ENCODE measurements around the gene ATP5F1D. TPM values are rescaled to one million over a fixed set of nuclear protein-coding genes. Genes with fewer than 3 reads are reported as not detected.
A peak's percentile ranks its signal among the peaks of the same experiment; 100 is the strongest.

Gene ATP5F1D
- total RNA-seq, 1 donor from 2014 or later, result 24.8 TPM

DNA sequence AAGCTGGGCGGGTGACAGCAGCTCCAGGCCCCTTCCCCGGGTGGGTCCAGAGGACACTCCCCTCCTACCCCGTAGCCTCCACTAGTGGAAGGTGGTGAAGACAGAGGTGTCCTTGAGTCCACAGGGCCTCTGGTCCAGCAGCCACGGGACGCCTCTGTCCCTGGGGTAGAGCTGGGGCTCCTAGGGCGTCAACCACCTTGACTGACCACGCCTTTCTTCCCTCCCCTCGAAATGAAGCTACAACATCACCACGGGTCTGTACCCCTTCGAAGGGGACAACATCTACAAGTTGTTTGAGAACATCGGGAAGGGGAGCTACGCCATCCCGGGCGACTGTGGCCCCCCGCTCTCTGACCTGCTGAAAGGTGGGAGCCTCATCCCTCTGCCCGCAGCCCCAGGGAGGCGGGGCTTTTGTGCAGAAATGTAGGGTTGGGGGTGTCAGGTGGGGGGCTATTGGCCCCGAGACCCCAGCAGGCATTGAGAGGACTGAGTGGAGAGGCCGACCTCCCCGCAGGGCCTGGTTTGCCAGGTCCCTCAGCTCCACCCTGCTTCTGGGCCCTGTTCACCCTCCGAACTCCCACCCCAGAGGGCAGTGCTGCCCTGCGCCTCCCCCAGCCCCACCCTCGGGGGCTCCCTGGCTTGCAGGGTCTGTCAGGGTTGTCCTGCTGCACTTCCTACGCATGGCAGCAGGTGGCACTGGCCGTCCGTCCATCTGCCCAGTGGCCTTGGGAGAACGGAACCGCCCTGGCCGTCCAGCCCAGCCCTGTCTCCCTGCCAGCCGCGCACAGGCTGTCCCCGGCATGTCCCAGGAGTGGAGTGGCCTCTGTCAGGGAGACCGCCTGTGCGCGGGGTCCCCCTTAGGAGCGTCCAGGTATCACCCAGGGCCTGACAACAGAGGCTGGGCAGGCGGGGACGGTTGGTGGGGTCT lies 20.3 kb upstream of the ATP5F1D start:
- DNase-seq (ENCODE audit: low spot score), result no peak

DNA sequence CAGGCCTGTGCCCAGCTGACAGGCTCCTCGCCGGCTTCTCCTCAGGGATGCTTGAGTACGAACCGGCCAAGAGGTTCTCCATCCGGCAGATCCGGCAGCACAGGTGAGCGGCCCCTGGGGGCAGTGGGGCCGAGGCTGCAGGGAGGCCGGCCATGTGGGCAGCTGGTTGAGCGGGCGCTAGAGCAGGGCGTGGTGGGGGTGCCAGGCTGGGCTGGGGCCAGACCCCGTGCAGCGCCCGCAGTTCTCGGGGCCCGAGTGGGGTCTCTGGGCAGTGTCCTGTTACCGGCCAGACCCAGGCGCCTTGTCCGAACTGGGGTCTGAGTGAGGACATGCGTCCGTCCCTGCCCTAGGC lies 19.7 kb upstream of the ATP5F1D start:
- no peak for DNase-seq (ENCODE audit: low spot score)

DNA sequence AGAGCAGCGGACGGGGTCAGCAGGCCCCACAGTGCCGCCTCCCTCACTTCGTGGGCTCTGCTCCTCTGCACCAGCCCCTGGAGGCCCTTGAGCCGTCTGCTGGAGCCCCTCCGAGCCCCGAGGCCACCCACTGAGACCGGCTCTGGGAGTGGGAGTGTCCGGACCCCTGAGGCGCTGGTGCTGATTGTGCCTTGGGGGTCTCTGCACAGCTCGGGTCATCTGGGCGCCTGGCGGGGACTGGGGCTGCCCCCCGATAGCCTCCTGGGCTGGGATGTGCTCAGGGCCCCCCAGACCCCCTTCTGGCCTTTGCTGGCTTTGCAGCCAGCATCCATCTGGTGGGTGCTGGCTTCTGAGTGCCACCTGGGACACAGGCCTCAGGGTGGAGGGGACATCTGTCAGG lies 19.2 kb upstream of the ATP5F1D start:
- no peak for DNase-seq (ENCODE audit: low spot score)

DNA sequence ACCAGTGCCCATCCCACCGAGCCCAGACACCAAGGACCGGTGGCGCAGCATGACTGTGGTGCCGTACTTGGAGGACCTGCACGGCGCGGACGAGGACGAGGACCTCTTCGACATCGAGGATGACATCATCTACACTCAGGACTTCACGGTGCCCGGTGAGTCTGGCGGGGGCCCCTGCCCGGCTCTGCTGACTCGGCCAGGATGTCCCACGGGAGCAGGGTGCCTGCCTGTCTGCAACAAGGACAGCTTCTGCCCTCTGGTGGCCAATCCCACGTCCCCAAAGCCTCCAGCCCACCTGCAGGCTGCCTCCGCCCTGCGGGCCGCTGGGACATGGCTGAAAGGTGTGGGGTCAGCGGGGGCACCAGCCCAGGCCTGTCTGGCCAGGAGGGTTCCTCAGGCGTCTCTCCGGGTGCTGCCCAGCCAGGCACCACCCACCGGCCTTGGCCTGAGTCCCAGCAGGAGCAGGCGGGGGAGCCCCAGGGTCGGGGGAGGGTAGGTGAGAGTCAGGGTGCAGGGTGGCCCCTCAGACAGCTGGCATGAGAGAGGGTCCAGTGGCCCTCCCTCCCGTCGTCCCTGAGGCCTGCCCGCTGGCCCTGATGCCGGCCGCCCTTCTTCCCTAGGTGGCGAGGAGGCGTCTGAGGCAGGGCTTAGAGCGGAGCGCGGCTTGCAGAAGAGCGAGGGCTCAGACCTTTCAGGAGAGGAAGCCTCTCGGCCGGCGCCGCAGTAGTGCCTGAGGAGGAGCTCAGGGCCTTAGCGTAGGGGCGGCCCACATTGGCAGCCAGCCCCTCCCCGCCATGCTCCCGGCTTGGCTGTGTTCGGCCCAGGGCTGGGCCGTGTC lies 18.3 kb upstream of the ATP5F1D start:
- no peak for DNase-seq (ENCODE audit: low spot score)

DNA sequence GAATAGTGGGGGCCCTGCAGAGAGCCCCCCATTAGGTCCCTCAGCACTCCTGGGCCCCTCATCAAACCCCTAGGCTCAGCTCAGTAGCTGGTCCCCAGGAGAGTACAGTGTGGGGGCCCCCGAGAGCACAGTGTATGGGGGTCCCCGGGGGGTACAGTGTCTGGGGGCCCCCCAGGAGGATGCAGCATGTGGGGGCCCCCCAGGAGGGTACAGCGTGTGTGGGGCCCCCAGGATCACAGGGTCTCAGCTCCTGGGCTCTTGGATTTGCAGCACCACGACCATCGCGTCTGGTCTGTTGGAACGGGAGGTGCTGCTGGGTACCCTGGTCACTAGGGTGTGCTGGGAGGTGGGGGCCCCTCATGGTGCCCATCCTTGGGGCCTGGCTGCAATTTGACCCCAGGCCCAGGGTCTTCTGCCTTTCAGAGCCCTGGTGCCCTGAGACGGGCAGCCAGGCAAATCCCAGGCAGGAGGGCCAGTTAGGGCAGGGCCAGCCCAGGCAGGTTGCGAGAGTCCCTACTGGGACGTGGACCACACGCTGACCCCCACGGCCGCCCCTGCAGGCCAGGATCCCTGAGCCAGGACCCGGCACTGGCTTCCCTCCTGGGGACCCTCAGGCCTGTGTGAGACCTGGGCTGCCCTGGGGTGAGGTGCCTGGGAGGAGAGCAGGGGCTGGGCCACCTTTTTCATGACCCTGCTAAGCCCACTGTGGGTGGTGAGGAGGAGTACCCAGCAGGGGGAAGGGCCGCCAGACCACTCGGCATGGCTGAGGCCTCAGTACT lies 17.3 kb upstream of the ATP5F1D start:
- DNase-seq (ENCODE audit: low spot score), result no peak

DNA sequence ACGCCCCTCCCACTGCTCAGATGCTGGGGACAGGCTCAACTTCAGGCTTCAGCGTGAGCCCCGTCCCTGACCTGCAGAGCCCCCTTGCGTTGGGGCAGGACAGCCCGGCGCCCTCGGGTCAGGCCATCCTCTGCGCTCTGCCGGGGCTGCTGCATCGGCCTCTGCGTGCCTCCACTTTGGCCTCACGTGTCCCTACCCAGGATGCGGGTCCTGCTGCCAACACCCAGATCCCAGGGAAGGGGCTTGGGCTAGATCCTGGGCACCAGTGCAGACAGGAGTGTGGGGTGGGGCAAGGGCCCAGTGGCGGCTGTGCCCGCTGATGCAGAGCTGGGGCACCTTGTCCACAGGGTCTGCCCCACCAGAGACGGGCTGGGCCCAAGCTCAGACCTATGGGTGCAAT lies 16.7 kb upstream of the ATP5F1D start:
- no peak for DNase-seq (ENCODE audit: low spot score)

DNA sequence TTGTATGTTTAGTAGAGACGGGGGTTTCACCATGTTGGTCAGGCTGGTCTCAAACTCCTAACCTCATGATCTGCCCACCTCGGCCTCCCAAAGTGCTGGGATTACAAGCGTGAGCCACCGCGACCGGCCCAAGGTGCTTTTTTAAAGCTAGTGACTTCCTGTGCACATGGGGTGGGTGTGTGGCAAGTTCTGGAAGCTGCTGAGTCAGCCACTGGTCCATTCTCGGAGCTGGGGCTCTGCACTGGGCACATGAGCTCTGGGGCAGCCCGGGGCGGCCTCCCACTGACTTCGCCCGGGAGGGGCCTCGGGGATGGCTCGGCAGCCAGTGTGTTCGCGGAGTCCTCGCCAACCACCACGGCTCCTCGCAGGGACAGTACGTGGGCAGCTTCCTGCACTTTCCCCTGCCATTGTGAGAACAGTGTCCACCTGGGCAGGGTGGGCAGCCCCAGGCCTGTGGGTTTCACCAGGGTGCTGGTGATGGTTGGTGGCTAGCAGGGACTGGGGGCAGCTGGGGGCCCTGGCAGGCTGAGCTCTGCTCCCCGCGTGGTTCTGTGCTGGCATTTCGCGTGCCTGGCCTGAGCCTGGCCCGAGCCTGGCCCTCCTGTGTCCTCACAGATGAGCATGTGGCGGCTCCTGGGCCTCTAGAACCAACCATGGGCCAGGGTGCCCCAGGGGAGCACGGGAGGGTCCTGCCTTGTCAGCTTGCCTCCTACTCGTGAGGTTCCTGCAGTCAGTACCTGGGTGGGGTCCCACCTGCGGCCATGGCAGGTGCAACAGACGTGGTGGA lies 15.9 kb upstream of the ATP5F1D start:
- no peak for DNase-seq (ENCODE audit: low spot score)

DNA sequence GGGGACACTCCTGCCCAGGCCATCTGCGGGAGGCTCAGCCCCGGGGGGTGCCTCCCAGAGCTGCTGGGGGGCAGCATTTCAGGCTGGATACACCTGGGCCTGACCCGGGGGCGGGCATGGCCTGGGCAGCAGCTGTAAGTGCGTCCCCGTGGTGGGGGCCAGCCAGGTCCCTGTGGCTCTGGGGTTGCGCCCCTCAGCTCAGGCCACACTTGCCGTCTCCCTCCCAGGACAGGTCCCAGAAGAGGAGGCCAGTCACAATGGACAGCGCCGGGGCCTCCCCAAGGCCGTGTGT lies 15.4 kb upstream of the ATP5F1D start:
- DNase-seq (ENCODE audit: low spot score), result no peak

DNA sequence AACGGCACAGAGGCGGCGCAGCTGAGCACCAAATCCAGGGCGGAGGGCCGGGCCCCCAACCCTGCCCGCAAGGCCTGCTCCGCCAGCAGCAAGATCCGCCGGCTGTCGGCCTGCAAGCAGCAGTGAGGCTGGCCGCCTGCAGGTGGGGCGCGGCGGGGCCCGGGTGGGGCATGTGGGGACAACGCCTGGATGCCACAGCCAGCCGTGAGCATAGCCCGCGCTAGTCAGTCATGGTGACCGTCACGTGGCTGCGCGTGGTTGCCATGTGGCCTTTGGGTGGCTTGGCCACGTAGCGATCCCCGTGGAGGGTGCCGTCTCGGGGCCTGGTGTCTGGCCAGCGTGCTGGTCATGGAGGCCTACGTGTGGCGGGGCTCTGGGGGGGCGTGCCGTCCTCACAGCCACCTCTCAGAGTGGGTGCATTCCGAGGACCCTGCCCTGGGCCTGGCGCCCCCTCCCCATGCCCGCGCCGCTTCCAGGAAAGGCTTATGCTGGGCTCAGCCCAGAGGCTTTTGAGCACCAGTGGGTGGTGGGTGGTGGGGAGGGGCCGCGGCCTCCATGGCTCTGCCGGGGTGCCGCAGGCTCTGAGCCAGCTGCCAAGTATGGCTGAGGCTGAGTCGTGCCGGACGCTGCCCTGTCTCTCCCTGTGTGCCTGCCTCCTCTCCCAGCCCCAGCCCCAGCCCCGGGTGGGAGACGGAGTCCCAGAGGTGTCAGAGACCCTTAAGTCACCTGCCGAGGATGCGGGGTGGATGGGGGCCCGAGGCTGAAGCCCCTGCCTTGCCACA lies 14.8 kb upstream of the ATP5F1D start:
- no peak for DNase-seq (ENCODE audit: low spot score)

DNA sequence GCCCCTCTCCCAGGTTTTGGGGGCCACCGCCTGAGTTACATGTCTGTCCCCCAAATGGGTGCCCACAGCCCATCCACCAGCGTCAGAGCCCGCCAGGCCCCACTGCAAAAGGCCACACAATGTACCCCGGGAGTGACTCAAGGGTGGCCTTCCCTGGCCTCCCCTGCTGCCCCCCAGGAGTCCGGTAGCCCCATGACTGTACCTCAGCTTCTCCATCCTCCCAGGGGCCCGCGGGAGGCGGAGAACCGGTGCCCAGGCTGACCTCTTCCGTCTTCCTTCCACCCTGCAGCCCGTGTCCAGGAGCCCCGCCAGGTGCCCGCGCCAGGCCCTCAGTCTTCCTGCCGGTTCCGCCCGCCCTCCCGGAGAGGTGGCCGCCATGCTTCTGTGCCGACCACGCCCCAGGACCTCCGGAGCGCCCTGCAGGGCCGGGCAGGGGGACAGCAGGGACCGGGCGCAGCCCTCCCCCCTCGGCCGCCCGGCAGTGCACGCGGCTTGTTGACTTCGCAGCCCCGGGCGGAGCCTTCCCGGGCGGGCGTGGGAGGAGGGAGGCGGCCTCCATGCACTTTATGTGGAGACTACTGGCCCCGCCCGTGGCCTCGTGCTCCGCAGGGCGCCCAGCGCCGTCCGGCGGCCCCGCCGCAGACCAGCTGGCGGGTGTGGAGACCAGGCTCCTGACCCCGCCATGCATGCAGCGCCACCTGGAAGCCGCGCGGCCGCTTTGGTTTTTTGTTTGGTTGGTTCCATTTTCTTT lies 14.1 kb upstream of the ATP5F1D start:
- DNase-seq (ENCODE audit: low spot score), result no peak

DNA sequence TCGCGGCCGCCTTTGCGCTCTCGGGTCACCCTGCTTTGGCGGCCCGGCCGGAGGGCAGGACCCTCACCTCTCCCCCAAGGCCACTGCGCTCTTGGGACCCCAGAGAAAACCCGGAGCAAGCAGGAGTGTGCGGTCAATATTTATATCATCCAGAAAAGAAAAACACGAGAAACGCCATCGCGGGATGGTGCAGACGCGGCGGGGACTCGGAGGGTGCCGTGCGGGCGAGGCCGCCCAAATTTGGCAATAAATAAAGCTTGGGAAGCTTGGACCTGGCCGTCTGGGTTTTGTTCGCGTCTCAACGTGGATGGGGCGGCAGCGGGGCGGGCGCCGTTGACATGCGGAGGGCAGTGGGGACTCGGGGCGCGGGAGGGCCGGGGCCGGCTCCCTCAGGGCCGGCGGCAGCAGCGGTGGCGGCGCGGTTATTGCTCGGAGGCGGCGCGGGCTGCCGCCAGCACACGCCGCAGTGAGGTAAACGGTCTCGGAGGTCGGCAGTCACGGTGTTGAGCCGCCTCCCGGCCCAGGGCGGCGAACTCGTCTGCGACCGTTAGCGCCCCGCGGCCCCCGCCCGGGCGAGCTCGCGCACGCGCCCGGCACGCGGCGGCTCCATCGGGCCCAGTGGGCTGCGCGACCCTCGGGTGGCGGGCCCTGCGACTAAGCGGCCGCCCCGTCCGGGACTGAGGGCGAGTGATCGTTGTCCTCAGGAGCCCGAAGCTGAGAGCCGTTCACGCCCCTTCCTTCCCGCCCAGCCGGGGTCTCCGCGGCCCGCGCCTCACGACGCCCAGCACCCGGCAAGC lies 13.2 kb upstream of the ATP5F1D start:
- no peak for DNase-seq (ENCODE audit: low spot score)

DNA sequence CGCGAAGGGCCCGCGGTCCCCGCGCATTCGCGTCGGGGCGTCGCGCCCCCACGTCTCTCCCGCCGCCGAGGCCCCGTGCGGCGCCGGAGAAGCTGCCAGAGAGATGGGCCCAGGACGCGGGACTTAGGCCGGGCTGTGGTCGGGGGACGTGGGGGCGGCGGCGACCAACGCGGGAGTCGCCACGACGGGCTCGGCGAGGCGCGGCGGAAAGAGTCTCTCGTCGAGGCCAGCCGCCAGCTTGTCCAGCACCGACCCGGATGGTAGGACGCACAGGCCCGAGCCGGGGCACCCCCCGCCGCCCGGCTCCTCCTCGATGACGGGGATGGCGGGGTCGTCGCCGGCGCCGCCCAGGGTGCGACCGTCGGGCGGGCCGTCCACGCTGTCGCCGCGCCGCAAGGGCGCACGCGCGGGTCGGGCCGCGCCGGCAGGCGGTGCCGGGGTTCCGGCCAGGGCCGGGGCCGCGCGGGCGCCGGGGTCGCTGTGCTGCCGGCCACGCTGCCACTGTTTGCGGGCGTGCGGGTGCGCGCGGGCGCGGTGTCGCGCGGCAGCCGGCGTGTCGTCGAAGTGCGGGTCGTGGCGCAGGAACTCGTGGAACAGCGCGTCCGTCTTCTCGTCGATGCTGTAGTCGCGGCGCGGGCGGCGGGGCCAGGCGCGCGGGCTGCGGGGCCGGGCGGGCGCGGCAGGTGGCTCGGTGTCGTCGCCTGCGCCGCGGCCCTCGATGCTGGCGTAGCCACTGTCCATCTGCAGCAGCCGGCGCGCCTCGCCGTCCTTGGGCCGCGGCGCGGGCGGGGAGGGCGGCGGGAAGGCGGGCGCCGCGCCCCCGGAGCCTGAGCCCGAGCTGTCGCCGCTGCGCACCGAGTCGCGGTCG lies 12.3 kb upstream of the ATP5F1D start:
- DNase-seq (ENCODE audit: low spot score), result no peak

DNA sequence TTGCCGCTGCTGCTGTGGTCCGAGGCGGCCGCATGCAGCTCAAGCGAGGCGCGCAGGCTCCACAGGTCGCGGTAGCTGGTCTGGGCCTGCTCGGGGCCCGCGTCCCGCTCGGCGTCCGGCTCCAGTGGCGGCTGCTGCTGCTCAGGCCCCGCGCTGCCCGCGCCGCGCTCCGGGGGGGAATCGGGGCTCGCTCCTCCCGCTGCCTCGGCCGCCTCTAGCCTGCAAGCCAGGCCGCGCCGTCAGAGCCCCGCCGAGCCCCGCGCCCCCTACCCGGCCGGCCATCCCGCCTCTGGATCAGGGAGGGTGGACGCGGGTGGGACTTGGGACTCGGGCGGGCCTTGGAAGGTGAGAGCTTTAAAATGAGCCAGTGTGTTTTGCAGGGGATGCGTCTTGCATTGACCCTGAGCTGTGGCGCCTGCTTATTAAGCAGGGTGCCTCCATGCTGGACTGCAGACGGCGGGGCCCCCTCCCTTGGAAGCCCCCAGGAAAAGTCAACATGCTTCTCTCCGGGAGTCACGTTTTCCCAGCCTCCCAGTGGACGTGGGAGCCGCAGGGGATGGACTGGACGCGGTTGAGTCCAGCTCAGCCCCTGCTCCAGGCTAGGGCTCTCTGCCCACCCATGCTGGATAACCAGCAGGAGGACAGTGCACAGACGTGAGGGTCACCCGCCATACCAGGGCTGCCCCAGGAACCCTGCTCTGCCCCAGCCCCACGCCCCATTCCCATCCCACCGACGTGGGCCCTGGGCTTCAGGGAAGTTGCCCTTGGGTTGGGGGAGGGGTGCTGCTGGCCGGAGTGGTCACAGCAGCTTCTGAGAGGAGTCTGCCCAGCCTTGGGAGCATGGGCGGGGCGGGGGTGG lies 11.4 kb upstream of the ATP5F1D start:
- DNase-seq (ENCODE audit: low spot score), result no peak

DNA sequence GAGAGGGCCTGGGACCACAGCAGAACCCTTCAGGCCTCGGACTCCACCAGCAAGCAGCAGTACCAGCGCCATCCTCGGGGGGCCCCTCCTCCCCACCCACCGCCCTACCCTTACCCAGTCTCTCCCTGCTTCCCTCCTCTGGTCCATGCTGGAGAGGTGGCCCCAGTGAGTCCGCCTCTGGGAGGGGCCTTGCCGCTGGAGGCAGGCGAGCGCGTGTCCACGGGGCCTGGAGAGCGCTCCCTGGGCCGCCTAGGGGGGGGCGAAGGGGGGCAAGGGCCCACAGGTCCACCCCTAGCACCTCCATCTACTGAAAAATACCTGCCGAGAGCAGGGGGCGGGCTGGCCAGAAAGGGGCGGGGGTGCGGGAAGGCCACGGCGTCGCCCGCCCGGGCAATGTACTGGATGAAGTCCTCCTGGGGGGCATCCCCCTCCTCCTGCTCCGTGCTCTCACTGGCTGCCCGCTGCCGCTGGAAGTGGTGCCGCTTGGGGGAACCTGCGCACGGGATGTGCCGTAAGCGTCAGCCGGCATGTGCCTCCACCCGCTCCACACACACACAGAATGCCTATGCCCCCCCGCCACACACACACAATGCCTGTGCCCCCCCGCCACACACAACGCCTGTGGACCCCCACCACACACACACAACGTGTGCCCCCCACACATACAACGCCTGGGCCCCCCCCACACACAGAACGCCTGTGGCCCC lies 10.6 kb upstream of the ATP5F1D start:
- DNase-seq (ENCODE audit: low spot score), result no peak

DNA sequence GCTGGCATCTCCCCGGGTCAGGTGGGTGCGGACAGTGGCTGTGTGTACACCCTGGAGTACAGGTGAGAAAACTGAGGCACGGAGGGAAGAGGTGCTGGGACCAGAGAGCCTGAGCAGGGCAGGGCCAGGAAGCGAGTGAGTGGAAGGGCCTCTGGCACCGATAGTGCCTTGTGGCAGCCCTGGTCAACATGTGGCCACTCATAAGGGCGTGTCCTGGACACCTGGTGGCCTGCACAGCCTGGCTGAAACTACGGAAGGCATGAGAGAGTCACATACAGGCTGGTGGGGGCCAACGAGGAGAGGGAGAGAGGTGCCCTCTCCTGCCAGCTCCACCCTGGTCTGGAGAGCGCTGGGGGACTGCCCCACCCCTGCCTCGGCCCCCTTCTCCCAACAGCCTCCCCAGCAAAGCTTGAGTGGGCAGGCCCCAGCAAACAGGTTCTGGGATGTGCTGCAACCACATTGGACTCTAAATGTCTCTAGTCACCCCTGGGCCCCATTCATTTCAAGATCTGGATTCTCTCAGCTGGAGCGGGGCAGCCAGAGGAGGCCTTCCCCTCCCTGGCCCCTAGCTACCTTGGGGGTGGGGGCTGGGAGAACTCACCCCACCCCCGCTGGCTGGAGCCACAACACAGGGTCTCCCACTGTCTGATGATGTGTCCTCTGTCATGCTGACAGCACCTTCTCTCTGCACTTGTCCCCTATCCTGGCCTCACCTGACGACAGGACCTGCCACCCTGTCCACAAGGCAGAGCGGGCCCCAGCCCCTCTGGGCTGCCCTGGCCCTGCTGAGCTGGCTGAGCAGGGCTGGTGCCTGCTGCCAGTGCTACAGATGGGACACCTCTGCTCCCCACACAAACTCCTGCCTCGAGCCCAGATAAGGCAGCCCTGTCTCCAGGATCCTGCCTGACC lies 9.6 kb upstream of the ATP5F1D start:
- peak; percentile 89 for DNase-seq (ENCODE audit: low spot score)
